WTC11 (cell line): ENCODE results near the gene ZBP1. TPM values are rescaled to one million over a fixed set of nuclear protein-coding genes. Genes with fewer than 3 reads are reported as not detected.

Experiments
- ATAC-seq: fragments of 200-7000 bp; cut with Tn5 transposase; 2 replicates; pipeline ENCODE4 v1.10.0; 2021; ENCODE audit warnings: mild to moderate bottlenecking, moderate library complexity
- CTCF ChIA-PET: fragments of 300-600 bp; sonication (Branson Sonifier 250); formaldehyde crosslinking; loops from one replicate; lab custom pipeline; 2021; ENCODE audit warnings: antibody characterized with exemption; lab: Charles Lee
- POLR2A ChIA-PET: fragments of 350-600 bp; sonication (Branson Sonifier 250); formaldehyde crosslinking; loops from one replicate; lab custom pipeline; 2021; ENCODE audit warnings: antibody characterized with exemption; lab: Charles Lee
- DNase-seq: peaks from one replicate; pipeline ENCODE4 v3.0.0; 2021; ENCODE audit warnings: low spot score
- H3K27ac Mint-ChIP-seq: 2 replicates; pipeline ENCODE4 v1.8.0; 2021; ENCODE audit warnings: mixed read lengths
- H3K27me3 Mint-ChIP-seq: 2 replicates; pipeline ENCODE4 v1.8.0; 2021; ENCODE audit warnings: low read depth, mild to moderate bottlenecking, moderate library complexity, mixed read lengths
- H3K36me3 Mint-ChIP-seq: 2 replicates; pipeline ENCODE4 v1.8.0; 2021; ENCODE audit warnings: mixed read lengths
- H3K4me1 Mint-ChIP-seq: 2 replicates; pipeline ENCODE4 v1.8.0; 2022; ENCODE audit warnings: mixed read lengths
- H3K4me3 Mint-ChIP-seq: 2 replicates; pipeline ENCODE4 v1.8.0; 2021; ENCODE audit warnings: mild to moderate bottlenecking, moderate library complexity, mixed read lengths
- H3K9me3 Mint-ChIP-seq: 2 replicates; pipeline ENCODE4 v1.8.0; 2021; ENCODE audit warnings: mixed read lengths
- AFF4 ChIP-seq: sonication (generic); formaldehyde crosslinking; IDR thresholded peaks from 2 replicates; pipeline ENCODE4 v1.8.1; 2023; ENCODE audit warnings: mild to moderate bottlenecking, missing genetic modification reagents, borderline replicate concordance
- ATF1 ChIP-seq: sonication (generic); formaldehyde crosslinking; IDR thresholded peaks from 2 replicates; pipeline ENCODE4 v1.8.1; 2023; ENCODE audit warnings: mild to moderate bottlenecking, moderate library complexity, missing genetic modification reagents
- E2F1 ChIP-seq: sonication (generic); formaldehyde crosslinking; IDR thresholded peaks from 2 replicates; pipeline ENCODE4 v1.8.0; 2022; ENCODE audit warnings: mild to moderate bottlenecking, missing genetic modification reagents
- ESRRA ChIP-seq: sonication (generic); formaldehyde crosslinking; IDR thresholded peaks from 2 replicates; pipeline ENCODE4 v1.8.1; 2022; ENCODE audit warnings: mild to moderate bottlenecking, missing genetic modification reagents, borderline replicate concordance
- ETV6 ChIP-seq: sonication (generic); formaldehyde crosslinking; IDR thresholded peaks from 2 replicates; pipeline ENCODE4 v1.8.1; 2022; ENCODE audit warnings: mild to moderate bottlenecking, missing genetic modification reagents
- FOXJ3 ChIP-seq: sonication (generic); formaldehyde crosslinking; IDR thresholded peaks from 2 replicates; pipeline ENCODE4 v1.9.0; 2021; ENCODE audit warnings: missing genetic modification reagents, mild to moderate bottlenecking, borderline replicate concordance
- JUN ChIP-seq: sonication (generic); formaldehyde crosslinking; IDR thresholded peaks from 2 replicates; pipeline ENCODE4 v1.8.0; 2023; ENCODE audit warnings: mild to moderate bottlenecking, missing genetic modification reagents
- MXD4 ChIP-seq: fragments of 250-450 bp; sonication (Bioruptor Pico); IDR thresholded peaks from 2 replicates; pipeline ENCODE4 v1.8.0; 2021; ENCODE audit warnings: mild to moderate bottlenecking, moderate library complexity, borderline replicate concordance
- PRDM15 ChIP-seq: sonication (generic); formaldehyde crosslinking; IDR thresholded peaks from 2 replicates; pipeline ENCODE4 v1.8.0; 2022; ENCODE audit warnings: missing genetic modification reagents
- SMAD4 ChIP-seq: sonication (generic); formaldehyde crosslinking; IDR thresholded peaks from 2 replicates; pipeline ENCODE4 v1.8.0; 2022; ENCODE audit warnings: mild to moderate bottlenecking, missing genetic modification reagents
- ZNF423 ChIP-seq: fragments of 250-450 bp; sonication (Bioruptor Pico); IDR thresholded peaks from 2 replicates; pipeline ENCODE4 v2.1.2; 2022; ENCODE audit warnings: mild to moderate bottlenecking, moderate library complexity
- ZNF425 ChIP-seq: fragments of 250-450 bp; sonication (Bioruptor Pico); conservative IDR thresholded peaks from 2 replicates; pipeline ENCODE4 v1.9.0; 2021; ENCODE audit warnings: mild to moderate bottlenecking
- ZNF532 ChIP-seq: fragments of 250-450 bp; sonication (Bioruptor Pico); IDR thresholded peaks from 2 replicates; pipeline ENCODE4 v1.9.0; 2021; ENCODE audit warnings: mild to moderate bottlenecking, borderline replicate concordance
- ZSCAN18 ChIP-seq: fragments of 250-450 bp; sonication (Bioruptor Pico); IDR thresholded peaks from 2 replicates; pipeline ENCODE4 v2.1.2; 2022; ENCODE audit warnings: mild to moderate bottlenecking, moderate library complexity
- total RNA-seq: library from RNA; stranded (reverse); gene quantifications from 3 replicates; pipeline ENCODE4 v1.2.3, GENCODE V29; 2021

The ZBP1 gene
- total RNA-seq, 1 experiment from 2014 or later = not detected

- CTCF ChIA-PET = no interaction called here
- no peak overlapping the region for H3K27ac Mint-ChIP-seq
- TF ChIP-seq ATF1 (CRISPR knock-in tag) = no peak
- no peak for TF ChIP-seq ZNF425 (CRISPR knock-in tag)
- TF ChIP-seq ZSCAN18 (CRISPR knock-in tag) = no peak
- no peak for TF ChIP-seq MXD4 (CRISPR knock-in tag)
- TF ChIP-seq FOXJ3 = no peak
- peak; percentile 7 for DNase-seq
- POLR2A ChIA-PET = no interaction called here
- H3K27me3 Mint-ChIP-seq = no peaks in the 10 kb centered on the region
- no peak overlapping the region for H3K4me3 Mint-ChIP-seq
- peaks cover 22% of the 10 kb centered on the region for H3K4me1 Mint-ChIP-seq
- peaks cover 26% of the 10 kb centered on the region; the same call in 1 of the 2 replicates for H3K36me3 Mint-ChIP-seq
- H3K9me3 Mint-ChIP-seq = no peaks in the 10 kb centered on the region
- ATAC-seq = no peak
Measured at GRCh38 chr20:57656252-57656820, 36.1 kb upstream of the ZBP1 start.

- CTCF ChIA-PET = interaction anchor here (1.0 to 2.4 kb wide), 8 partner anchors 11 to 525 kb away, joined by 3 to 11 read pairs (median 4); partner anchors contain the start of gene ZBP1
- H3K27me3 Mint-ChIP-seq = no peaks in the 10 kb centered on the region
- ATAC-seq (no peak), DNase-seq (peak; percentile 4)
- no peak overlapping the region for H3K4me3 Mint-ChIP-seq
- peaks cover 26% of the 10 kb centered on the region; the same call in 1 of the 2 replicates for H3K36me3 Mint-ChIP-seq
- H3K4me1 Mint-ChIP-seq = peaks cover 20% of the 10 kb centered on the region
- peak overlapping the region; percentile 92 for H3K27ac Mint-ChIP-seq
- POLR2A ChIA-PET = no interaction called here
- H3K9me3 Mint-ChIP-seq = no peaks in the 10 kb centered on the region
- no peak for TF ChIP-seq ZNF425 (CRISPR knock-in tag)
- TF ChIP-seq ZNF423 = no peak
- TF ChIP-seq E2F1 (CRISPR knock-in tag) = no peak
- TF ChIP-seq ETV6 (CRISPR knock-in tag) = no peak
- no peak for TF ChIP-seq ESRRA (CRISPR knock-in tag)
- TF ChIP-seq JUN = no peak
- TF ChIP-seq ZNF532 (CRISPR knock-in tag) = no peak
- no peak for TF ChIP-seq AFF4
- no peak for TF ChIP-seq SMAD4
- TF ChIP-seq PRDM15 (CRISPR knock-in tag) = no peak
Measured at GRCh38 chr20:57655809-57656155, 35.6 kb upstream of the ZBP1 start.
